Activated CD8-positive, alpha-beta memory T cell treated with anti-CD3 and anti-CD28 coated beads for 4 hours (primary cell): ENCODE results near the gene ZNF215.
"Not testable (repeated sequence)": the region's sequence is repeated elsewhere in the genome, so short reads cannot be mapped to it uniquely, and the experiment has no call there.

Experiments used
- DNase-seq, 2 donors: peaks; one replicate each; pipeline ENCODE4 v3.0.0-alpha.2; 2020; ENCODE audit warnings: low read depth in 2 of 2

ZNF215 gene

DNA sequence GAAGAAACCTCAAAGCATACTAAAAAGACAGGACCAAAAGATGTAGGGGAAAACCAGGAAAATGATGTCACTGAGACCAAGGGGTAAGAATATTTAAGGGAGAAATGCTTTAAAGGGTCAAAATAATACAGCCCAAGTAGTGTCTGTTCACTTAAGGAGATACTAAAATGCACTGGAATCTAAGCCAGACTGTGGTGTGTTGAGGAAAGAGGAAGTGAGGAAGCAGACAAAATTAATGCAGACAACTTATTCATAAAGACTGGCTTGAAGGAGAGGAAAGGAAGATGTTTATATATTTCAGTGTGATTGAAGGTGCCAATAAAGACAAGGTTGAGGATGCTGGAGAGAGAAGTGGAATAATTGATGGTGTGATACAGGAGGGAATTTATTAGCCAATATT lies 15.7 kb downstream of the ZNF215 start:
- no peak for DNase-seq

DNA sequence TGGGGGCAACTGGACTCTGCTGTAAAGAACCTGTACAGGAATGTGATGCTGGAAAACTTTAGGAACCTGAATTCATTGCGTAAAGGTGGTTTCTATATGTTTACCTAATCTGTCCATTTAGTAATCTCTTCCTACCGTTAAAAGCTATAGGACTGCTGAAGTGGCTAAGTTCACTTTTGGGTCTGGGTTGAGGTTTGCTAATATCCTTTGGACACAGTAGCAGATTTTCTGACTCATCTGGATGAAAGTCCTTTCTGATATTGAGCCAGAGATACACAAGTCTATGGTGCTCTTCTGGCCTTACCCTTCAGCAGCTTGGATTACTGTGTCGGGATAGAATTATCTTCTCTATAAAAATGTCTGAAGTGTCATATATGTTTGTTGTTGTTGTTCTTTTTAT lies 16.9 kb downstream of the ZNF215 start:
- no peak for DNase-seq

DNA sequence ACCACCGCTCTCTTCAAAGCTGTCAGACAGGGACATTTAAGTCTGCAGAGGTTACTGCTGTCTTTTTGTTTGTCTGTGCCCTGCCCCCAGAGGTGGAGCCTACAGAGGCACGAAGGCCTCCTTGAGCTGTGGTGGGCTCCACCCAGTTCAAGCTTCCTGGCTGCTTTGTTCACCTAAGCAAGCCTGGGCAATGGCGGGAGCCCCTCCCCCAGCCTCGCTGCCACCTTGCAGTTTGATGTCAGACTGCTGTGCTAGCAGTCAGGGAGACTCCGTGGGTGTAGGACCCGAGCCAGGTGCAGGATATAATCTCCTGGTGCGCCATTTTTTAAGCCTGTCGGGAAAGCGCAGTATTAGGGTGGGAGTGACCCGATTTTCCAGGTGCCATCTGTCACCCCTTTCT lies 28.0 kb downstream of the ZNF215 start:
- not testable (repeated sequence) for DNase-seq

DNA sequence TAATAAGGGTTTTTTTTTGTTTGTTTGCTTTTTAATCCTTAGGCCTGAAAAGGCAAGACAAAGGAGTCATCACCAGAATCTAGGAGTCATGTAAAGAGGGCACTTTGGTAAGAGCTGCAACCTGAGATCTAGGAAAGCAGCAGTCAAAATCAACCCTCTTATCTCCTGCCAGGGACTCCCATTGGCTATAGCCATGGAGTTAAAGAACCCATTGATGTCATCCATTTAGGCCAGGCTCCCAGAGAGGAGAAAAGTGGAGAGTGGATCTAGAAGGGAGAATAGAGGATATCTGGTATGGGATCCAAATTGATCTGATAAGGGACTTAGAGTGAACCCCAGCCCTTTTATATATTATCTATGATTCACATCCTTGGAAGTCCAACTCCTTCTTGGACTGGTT lies 35.9 kb downstream of the ZNF215 start:
- DNase-seq, result no peak

DNA sequence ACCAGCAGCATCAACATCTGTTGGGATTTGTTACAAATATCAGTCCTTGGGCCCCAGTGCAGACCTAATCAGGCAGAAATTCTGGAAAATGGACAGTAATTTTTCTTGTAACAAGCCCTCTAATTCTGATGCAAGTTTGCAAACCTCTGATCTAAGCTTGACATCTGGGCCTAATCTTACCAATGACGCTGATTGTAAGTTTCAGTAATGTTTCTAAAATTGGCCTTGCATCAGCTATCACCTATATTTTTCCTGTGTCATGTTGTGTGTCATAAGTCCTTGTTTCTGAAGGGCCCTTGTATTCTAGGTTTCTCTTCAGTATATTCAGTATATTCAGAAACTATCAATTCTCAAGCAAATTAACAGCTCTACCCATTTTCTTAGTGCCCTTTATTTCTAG lies 36.4 kb downstream of the ZNF215 start:
- no peak for DNase-seq

DNA sequence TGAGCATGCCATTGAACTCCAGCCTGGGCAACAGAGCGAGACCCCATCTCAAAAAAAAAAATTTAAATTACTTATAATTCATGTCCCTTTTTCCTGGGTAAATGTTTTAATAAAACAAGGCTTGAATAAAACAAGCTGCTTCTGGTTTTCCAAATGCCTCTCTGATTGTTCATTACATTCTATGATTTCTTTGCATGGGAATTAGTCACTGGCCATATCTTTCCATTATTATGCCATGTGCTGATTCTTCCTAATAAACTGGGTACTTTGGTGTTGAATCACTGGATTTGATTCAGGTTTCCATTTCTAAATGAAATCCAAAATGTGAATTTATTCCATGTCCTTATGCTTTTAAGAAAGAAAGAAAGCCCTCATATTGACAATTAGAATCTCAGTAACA lies 42.6 kb downstream of the ZNF215 start:
- no peak for DNase-seq

DNA sequence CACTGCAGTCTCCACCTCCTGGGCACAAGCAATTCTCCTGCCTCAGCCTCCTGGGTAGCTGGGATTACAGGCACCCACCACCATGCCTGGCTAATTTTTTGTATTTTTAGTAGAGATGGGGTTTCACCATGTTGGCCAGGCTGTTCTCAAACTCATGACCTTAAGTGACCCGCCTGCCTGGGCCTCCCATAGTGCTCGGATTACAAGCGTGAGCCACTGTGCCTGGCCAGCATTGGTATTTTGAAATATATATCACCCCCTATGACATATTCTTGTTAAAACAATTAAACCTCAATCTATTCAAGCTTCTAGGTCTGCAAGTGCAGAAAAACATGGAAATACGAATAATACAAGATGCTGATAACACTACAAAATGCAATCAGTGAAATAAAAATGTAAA lies 43.6 kb downstream of the ZNF215 start:
- DNase-seq, result not testable (repeated sequence)

DNA sequence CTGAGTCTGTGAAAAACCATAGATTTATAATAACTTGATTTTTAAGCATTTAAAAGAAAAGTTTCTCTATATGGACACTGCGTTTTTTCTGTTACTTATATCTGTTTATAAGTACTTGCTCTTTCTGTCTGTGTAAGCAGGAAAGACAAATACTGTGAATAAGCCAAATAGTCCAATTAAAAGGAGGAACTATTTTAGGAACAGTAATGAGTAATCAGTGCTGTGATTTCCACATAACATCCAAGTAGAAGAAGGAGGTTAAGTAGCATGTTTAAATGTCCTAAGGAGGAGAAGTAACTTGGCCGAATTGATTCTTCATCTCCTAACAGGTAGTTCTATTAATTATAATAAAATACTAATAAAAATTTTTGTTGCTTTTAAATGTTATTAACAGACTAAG lies 53.1 kb downstream of the ZNF215 start:
- no peak for DNase-seq

DNA sequence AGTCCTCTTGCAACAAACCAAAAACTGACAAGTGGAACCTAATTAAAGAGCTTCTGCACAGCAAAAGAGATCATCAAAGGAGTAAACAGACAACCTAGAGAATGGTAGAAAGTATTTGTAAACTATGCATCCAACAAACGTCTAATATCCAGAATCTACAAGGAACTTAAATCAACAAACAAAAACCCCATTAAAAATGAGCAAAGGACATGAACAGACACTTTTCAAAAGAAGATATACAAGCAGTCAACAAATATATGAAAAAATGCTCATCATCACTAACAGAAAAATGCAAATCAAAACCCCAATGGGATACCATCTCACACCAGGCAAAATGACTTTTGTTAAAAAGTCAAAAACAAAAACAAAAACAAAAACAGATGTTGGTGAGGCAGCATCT lies 60.3 kb downstream of the ZNF215 start:
- no peak for DNase-seq

DNA sequence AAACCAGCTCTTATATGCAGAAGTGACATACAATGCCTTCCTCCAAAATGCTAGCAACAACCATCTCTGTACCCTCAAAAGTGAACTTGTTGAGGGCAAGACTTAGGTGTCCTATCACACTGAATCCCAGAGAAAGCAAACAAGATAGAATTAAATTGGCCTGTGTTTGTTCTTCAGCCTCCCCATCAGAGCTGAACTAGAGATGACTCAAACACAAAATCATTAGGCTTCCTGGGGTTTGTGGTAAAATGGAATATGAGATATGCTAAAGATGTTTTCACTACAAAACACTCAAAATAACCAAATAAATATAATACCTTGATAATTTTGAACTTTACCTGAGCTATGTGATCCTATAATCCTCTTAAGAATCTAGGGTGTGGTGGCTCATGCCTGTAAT lies 62.3 kb downstream of the ZNF215 start:
- no peak for DNase-seq

DNA sequence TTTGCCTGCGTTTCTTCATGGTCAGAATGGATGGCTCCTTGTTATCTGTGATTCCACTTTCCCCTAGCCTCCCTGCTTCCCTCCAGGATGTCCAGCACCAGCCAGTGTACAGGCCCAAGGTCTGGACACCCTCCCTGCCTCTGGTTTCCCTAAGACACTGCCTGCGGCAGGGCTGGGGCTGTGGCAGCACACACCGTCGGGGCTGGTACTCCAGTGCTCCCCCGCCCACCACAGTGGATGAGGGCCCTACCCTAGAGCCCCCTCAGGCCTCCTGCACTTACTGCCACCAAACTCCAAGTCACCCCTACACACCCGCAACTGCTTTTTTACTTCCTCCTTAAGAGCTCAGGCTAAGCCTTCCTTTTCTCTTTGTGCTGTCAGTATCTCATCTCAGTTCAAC lies 65.0 kb downstream of the ZNF215 start:
- no peak for DNase-seq

DNA sequence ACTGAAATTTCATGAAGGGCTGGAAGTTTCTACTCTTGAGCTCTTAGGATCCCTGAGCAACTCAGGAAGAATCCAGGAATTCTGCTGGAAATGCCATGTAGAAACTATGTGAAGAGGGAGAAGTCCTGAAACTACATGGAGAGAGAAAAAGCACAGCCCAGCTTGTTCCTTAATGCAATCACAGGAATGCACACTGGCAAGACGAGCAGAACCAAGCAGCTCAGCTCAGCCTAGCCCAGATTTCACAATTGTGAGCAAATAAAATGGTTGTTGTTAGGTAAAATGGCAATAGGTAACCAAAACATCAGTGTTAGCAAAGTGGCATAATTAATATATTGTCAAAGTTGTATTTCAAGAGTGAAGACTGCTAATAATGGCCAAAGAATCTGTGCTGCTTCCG lies 65.8 kb downstream of the ZNF215 start:
- no peak for DNase-seq

DNA sequence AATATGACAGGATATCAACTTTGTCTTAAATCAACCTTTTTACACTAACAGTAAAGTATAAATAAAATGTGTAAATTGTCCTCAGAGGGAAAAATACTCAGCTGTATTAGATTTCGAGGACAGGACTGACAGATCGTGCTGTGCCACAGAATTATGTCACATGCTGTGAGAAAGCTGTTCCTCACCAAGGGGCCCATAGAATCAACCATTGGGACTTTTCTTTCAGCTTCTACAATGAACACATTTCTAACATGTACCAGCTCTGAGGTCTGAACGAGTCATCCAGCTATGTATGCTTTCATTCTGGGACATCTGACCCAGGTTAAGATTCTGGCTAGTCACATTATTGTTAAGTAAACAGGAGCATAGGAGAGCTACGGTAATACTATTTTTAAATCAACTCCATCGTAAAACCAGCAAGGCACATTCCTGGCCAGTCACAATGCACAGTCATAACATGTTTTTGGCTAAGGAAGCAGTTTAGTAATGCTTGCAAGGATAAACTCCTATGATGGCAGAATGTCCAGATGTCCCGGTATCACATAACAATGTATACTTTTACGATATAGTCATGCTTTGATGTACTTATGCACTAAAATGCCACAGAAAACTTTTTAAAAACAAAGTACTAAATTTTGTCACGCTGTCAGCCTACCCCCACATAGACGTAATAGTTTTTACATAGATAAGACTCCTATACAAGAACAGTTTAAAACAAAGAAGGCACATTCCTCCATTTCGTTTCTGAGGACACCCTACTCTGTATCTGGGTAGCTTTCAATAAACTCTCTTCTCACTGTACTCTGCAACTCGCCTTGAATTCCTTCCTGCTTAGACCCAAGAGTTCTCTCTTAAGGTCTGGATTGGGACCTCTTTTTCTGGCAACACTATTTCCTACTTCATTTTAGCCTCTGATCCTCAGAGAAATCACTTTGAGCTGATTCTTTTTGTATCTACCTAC lies 66.5 kb downstream of the ZNF215 start:
- no peak for DNase-seq

DNA sequence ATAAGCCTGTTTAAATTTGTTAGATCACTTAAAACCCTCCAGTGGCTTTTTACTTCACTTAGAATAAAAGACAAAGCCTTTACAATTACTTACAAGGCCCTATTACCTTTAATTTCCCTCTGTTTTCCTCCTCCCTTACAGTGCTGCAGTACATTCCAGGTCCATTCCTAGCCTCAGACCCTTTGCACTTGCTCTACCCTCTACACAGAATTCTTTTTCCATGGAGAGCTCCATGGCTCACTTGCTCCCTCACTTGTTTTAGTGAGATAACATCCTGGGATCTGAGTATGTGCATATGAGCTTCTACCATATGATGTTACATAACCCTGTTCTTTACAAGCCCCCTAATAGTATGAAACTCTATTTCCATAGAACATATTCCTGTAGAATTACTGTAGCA lies 69.5 kb downstream of the ZNF215 start:
- DNase-seq, result no peak

DNA sequence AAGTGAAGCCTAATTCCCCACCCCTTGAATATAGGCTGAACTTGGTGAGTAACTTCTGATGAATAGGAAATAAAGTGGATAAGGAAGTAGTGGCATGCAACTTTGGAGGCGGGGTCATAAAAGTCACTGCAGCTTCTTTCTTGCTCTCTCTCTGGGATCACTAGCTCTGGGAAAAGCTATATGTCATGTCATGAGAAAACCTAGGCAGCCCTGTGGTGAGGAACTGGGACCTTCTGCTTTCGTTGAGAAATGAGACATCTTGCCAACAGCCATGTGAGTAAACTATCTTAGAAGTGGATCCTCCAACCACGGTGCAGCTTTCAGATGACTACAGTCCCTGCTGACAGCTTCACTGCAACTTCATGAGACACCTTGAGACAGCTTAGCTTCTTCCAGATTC lies 78.3 kb downstream of the ZNF215 start:
- DNase-seq, result no peak
